22Rv1 (cell line): ENCODE results near the gene BMP5.

ENCODE experiments used
- ZFX ChIP-seq: fragments of 450-650 bp; IDR thresholded peaks from 2 replicates; pipeline ENCODE4 v1.6.1; 2017; ENCODE audit warnings: antibody characterized with exemption, borderline replicate concordance
- TF ChIP-seq, protein P1 (sequence below): fragments of 450-650 bp; IDR thresholded peaks from 2 replicates; pipeline ENCODE4 v1.5.1; 2017; ENCODE audit warnings: mild to moderate bottlenecking

- TF ChIP-seq, protein P1, sequence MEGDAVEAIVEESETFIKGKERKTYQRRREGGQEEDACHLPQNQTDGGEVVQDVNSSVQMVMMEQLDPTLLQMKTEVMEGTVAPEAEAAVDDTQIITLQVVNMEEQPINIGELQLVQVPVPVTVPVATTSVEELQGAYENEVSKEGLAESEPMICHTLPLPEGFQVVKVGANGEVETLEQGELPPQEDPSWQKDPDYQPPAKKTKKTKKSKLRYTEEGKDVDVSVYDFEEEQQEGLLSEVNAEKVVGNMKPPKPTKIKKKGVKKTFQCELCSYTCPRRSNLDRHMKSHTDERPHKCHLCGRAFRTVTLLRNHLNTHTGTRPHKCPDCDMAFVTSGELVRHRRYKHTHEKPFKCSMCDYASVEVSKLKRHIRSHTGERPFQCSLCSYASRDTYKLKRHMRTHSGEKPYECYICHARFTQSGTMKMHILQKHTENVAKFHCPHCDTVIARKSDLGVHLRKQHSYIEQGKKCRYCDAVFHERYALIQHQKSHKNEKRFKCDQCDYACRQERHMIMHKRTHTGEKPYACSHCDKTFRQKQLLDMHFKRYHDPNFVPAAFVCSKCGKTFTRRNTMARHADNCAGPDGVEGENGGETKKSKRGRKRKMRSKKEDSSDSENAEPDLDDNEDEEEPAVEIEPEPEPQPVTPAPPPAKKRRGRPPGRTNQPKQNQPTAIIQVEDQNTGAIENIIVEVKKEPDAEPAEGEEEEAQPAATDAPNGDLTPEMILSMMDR, result no peak
- no peak for TF ChIP-seq ZFX
These were observed 100.4 kb downstream of the BMP5 start for GRCh38 chr6:55775029-55775318.
